WERI-Rb-1 (cell line): Measurements from ENCODE around the gene TUBB2A.

Experiments used
- DNase-seq: peaks from one replicate; pipeline ENCODE4 v3.0.0-alpha.2; 2020
- H3K27ac ChIP-seq: fragments of 250-450 bp; sonication (Bioruptor Pico); 2 replicates; pipeline ENCODE4 v1.5.1; 2020; ENCODE audit warnings: mild to moderate bottlenecking, moderate library complexity
- H3K27me3 ChIP-seq: fragments of 250-450 bp; sonication (Bioruptor Pico); 2 replicates; pipeline ENCODE4 v1.5.1; 2021; ENCODE audit warnings: mild to moderate bottlenecking, low read depth, moderate library complexity; ENCODE audit not compliant: insufficient read depth, severe bottlenecking
- H3K36me3 ChIP-seq: fragments of 250-450 bp; sonication (Bioruptor Pico); 2 replicates; pipeline ENCODE4 v1.5.1; 2020; ENCODE audit warnings: mild to moderate bottlenecking, moderate library complexity
- H3K4me3 ChIP-seq: 2 replicates; pipeline ENCODE4 v1.5.1; 2011; ENCODE audit warnings: low read depth, mild to moderate bottlenecking, control low read depth, low read length
- H3K9me3 ChIP-seq: fragments of 250-450 bp; sonication (Bioruptor Pico); 2 replicates; pipeline ENCODE4 v1.5.1; 2021; ENCODE audit warnings: mild to moderate bottlenecking, moderate library complexity; ENCODE audit not compliant: severe bottlenecking
- CTCF ChIP-seq: IDR thresholded peaks from 2 replicates; pipeline ENCODE4 v1.5.1; 2011; ENCODE audit warnings: low read depth, mild to moderate bottlenecking, control low read depth, inconsistent platforms, low read length

TUBB2A gene

GRCh38 chr6:3152689-3153088, 4.7 kb downstream of the TUBB2A start:
- H3K27ac ChIP-seq = no peak overlapping the region
- no peak overlapping the region for H3K4me3 ChIP-seq
- TF ChIP-seq CTCF = no peak
- no peaks in the 10 kb centered on the region for H3K27me3 ChIP-seq
- DNase-seq = no peak
- H3K9me3 ChIP-seq = no peaks in the 10 kb centered on the region
- H3K36me3 ChIP-seq = peaks cover 25% of the 10 kb centered on the region

GRCh38 chr6:3151691-3152090, 5.7 kb downstream of the TUBB2A start:
- Histone ChIP-seq H3K36me3 (peaks cover 31% of the 10 kb centered on the region), H3K9me3 (no peaks in the 10 kb centered on the region), H3K4me3 (no peak overlapping the region), H3K27me3 (no peaks in the 10 kb centered on the region), H3K27ac (no peak overlapping the region)
- DNase-seq = peak; percentile 48
- TF ChIP-seq CTCF = no peak

GRCh38 chr6:3147914-3148757, 9.2 kb downstream of the TUBB2A start:
- DNase-seq = no peak
- peak; percentile 50 for TF ChIP-seq CTCF
- Histone ChIP-seq H3K27ac (no peak overlapping the region), H3K27me3 (no peaks in the 10 kb centered on the region), H3K9me3 (no peaks in the 10 kb centered on the region), H3K36me3 (peaks cover 19% of the 10 kb centered on the region), H3K4me3 (no peak overlapping the region)

GRCh38 chr6:3144571-3144970, 12.8 kb downstream of the TUBB2A start:
- Histone ChIP-seq H3K9me3 (no peaks in the 10 kb centered on the region), H3K36me3 (peaks cover 35% of the 10 kb centered on the region), H3K4me3 (no peak overlapping the region), H3K27me3 (no peaks in the 10 kb centered on the region), H3K27ac (no peak overlapping the region)
- DNase-seq = no peak
- TF ChIP-seq CTCF = no peak

GRCh38 chr6:3143158-3143557, 14.2 kb downstream of the TUBB2A start:
- no peak overlapping the region for H3K4me3 ChIP-seq
- H3K27me3 ChIP-seq = no peaks in the 10 kb centered on the region
- no peak overlapping the region for H3K27ac ChIP-seq
- DNase-seq = no peak
- peaks cover 41% of the 10 kb centered on the region for H3K36me3 ChIP-seq
- no peak for TF ChIP-seq CTCF
- H3K9me3 ChIP-seq = no peaks in the 10 kb centered on the region

GRCh38 chr6:3142536-3142935, 14.8 kb downstream of the TUBB2A start:
- Histone ChIP-seq H3K4me3 (no peak overlapping the region), H3K27ac (no peak overlapping the region), H3K9me3 (no peaks in the 10 kb centered on the region), H3K27me3 (no peaks in the 10 kb centered on the region), H3K36me3 (peaks cover 41% of the 10 kb centered on the region)
- TF ChIP-seq CTCF = no peak
- DNase-seq = no peak
